GM13976 (cell line): ENCODE data around the gene ZGPAT.
"Not testable (repeated sequence)": the region's sequence is repeated elsewhere in the genome, so short reads cannot be mapped to it uniquely, and the experiment has no call there.

Experiments
- DNase-seq: peaks from one replicate; pipeline ENCODE4 v3.0.0; 2012; ENCODE audit warnings: low spot score
- in situ Hi-C: fragments of 300-500 bp; cut with MboI; formaldehyde crosslinking; loops from one replicate; pipeline ENCODE4 v1.12.0; 2022; ENCODE audit warnings: low sequenced_read_pairs, mixed read lengths, inconsistent platforms; ENCODE audit not compliant: unreplicated experiment
- TF ChIP-seq, protein P1 (sequence below): IDR thresholded peaks from 2 replicates; pipeline ENCODE4 v1.5.1; 2012; ENCODE audit warnings: borderline replicate concordance, mild to moderate bottlenecking; ENCODE audit not compliant: insufficient read depth; ENCODE audit errors: extremely low read depth, missing control alignments, control extremely low read depth

The ZGPAT gene

GRCh38 chr20:63667858-63668257 is 40.0 kb upstream of the ZGPAT start:
- TF ChIP-seq, protein P1, sequence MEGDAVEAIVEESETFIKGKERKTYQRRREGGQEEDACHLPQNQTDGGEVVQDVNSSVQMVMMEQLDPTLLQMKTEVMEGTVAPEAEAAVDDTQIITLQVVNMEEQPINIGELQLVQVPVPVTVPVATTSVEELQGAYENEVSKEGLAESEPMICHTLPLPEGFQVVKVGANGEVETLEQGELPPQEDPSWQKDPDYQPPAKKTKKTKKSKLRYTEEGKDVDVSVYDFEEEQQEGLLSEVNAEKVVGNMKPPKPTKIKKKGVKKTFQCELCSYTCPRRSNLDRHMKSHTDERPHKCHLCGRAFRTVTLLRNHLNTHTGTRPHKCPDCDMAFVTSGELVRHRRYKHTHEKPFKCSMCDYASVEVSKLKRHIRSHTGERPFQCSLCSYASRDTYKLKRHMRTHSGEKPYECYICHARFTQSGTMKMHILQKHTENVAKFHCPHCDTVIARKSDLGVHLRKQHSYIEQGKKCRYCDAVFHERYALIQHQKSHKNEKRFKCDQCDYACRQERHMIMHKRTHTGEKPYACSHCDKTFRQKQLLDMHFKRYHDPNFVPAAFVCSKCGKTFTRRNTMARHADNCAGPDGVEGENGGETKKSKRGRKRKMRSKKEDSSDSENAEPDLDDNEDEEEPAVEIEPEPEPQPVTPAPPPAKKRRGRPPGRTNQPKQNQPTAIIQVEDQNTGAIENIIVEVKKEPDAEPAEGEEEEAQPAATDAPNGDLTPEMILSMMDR = no peak
- in situ Hi-C loops = no loop called here
- DNase-seq = no peak

GRCh38 chr20:63668351-63668750 is 39.5 kb upstream of the ZGPAT start:
- TF ChIP-seq, protein P1 = no peak
- in situ Hi-C loops = no loop called here
- no peak for DNase-seq

DNA sequence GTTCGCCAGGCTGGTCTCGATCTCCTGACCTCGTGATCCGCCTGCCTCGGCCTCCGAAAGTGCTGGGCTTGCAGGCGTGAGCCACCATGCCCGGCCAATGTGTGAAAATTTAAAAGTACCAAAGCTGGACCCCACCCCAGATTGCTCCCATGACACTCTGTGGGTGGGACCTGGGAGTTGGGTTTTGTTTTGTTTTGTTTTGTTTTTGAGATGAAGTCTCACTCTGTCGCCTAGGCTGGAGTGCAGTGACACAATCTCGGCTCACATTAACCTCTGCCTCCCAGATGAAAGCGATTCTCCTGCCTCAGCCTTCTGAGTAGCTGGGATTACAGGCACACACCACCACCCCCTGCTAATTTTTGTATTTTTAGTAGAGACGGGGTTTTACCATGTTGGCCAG is 36.1 kb upstream of the ZGPAT start:
- in situ Hi-C loops, DNase-seq: not testable (repeated sequence)

- DNase-seq = no peak
- TF ChIP-seq, protein P1 = no peak
- in situ Hi-C loops = no loop called here
Observed at GRCh38 chr20:63672666-63673065, 35.2 kb upstream of the ZGPAT start.

- in situ Hi-C loops = no loop called here
- TF ChIP-seq, protein P1 = no peak
- DNase-seq = no peak
Observed at GRCh38 chr20:63673951-63674350, 33.9 kb upstream of the ZGPAT start.

DNA sequence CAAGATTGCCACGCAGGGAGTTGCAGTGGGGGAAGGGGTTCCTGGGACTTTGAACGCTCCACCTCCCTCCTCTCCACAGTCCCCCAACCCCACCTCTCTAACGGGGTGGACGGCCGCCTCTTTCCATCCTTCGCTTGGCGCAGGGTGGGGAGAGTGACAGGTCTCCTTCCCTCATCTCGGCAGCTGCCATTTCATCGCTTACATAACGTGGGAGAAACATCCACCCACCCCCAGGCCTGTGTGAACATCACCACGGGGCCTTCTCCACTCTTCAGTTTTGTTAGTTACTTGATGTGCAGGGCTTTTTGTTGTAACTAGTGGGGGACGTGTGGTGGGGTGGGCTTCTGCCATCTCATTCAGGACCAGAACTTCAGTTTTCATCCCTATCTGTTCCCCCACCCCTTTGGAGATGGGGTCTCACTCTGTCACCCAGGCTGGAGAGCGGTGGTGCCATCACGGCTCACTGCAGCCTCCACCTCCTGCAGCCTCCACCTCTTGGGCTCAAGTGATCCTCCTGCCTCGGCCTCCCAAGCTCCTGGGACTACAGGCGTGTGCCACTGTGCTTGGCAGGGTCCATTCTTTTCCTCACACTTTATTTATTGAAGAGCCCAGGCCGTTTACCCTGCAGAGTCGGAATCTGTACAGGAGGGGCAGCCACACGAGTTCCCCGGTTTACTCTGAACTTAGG is 32.0 kb upstream of the ZGPAT start:
- in situ Hi-C loops = no loop called here
- no peak for DNase-seq
- TF ChIP-seq, protein P1 = no peak

DNA sequence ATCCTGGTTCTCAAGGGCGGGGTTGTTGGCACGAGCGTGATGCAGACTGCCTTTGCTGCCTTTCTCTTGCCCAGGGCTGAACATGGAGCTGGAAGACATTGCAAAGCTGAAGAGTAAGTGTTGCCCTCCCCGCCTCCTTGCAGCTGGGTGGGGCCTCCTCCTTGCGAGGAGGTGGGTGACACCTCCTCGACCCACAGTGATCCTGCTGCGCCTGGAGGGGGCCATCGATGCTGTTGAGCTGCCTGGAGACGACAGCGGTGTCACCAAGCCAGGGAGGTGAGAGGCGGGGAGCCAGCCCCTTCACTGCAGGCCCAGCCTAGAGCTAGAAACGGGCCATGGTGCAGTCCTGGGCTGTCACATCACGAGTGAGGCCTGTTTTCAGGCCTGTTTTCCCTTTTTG is 29.8 kb upstream of the ZGPAT start:
- in situ Hi-C loops = no loop called here
- TF ChIP-seq, protein P1 = no peak
- DNase-seq = no peak
